Activated CD4-positive, alpha-beta T cell treated with anti-CD3 and anti-CD28 coated beads, Interleukin-2, Interleukin-4, amounts not matched to agents 100 ng/mL and 50 ng/mL, durations not matched to agents 16 hours and 8 hours (primary cell): ENCODE data around the gene KSR2.
"Not testable (repeated sequence)": the region's sequence is repeated elsewhere in the genome, so short reads cannot be mapped to it uniquely, and the experiment has no call there.

ENCODE experiments used
- DNase-seq: peaks from one replicate; pipeline ENCODE4 v3.0.0-alpha.2; 2020; ENCODE audit warnings: low spot score

The KSR2 gene

GRCh38 chr12:117968826-117969659, at the start of gene KSR2:
Gene KSR2, minus strand, starts transcription at chr12:117968990. Its CDS starts 735 bp downstream, at chr12:117968255.
- peak; percentile 53 for DNase-seq

GRCh38 chr12:118017926-118018325, 49.1 kb upstream of the KSR2 start:
- no peak for DNase-seq

- peak; percentile 98 for DNase-seq
Observed at GRCh38 chr12:118016424-118017264, 47.9 kb upstream of the KSR2 start, which contains the start of gene RFC5. Gene RFC5, plus strand, starts transcription at chr12:118016703. Its CDS starts 125 bp downstream, at chr12:118016828.

GRCh38 chr12:118015944-118016343, 47.2 kb upstream of the KSR2 start:
- DNase-seq = no peak

GRCh38 chr12:118015306-118015705, 46.5 kb upstream of the KSR2 start:
- DNase-seq = no peak

- no peak for DNase-seq
Observed at GRCh38 chr12:118013283-118013682, 44.5 kb upstream of the KSR2 start.

GRCh38 chr12:118011961-118012360, 43.2 kb upstream of the KSR2 start:
- no peak for DNase-seq

GRCh38 chr12:118011377-118011776, 42.6 kb upstream of the KSR2 start:
- no peak for DNase-seq

GRCh38 chr12:118010903-118011302, 42.1 kb upstream of the KSR2 start:
- no peak for DNase-seq

GRCh38 chr12:117999806-118000205, 31.0 kb upstream of the KSR2 start:
- DNase-seq = not testable (repeated sequence)

- no peak for DNase-seq
Observed at GRCh38 chr12:117998719-117999118, 29.9 kb upstream of the KSR2 start.

- DNase-seq = no peak
Observed at GRCh38 chr12:117994551-117995438, 26.0 kb upstream of the KSR2 start.

GRCh38 chr12:117986705-117987469, 18.1 kb upstream of the KSR2 start:
- DNase-seq = no peak

GRCh38 chr12:117985182-117985581, 16.4 kb upstream of the KSR2 start:
- DNase-seq = no peak

- no peak for DNase-seq
Observed at GRCh38 chr12:117981267-117981666, 12.5 kb upstream of the KSR2 start.

- no peak for DNase-seq
Observed at GRCh38 chr12:117980616-117981015, 11.8 kb upstream of the KSR2 start.

GRCh38 chr12:117977373-117977772, 8.6 kb upstream of the KSR2 start:
- no peak for DNase-seq

- DNase-seq = no peak
Observed at GRCh38 chr12:117975006-117975405, 6.2 kb upstream of the KSR2 start.

GRCh38 chr12:117972301-117972700, 3.5 kb upstream of the KSR2 start:
- no peak for DNase-seq

GRCh38 chr12:117970334-117970733, 1.5 kb upstream of the KSR2 start:
- DNase-seq = no peak

- no peak for DNase-seq
Observed at GRCh38 chr12:117968151-117968789, 520 bp downstream of the KSR2 start.
